K562 (cell line): ENCODE data around the gene CCDC187.

Experiments
- ESRRA ChIP-seq: fragments of 450-650 bp; IDR thresholded peaks from 2 replicates; pipeline ENCODE4 v1.6.1; 2014; ENCODE audit warnings: low read depth, mild to moderate bottlenecking, moderate library complexity, borderline replicate concordance
- GMEB1 ChIP-seq: fragments of 250-450 bp; sonication (Bioruptor Pico); IDR thresholded peaks from 2 replicates; pipeline ENCODE4 v1.4.0; 2020; ENCODE audit warnings: mild to moderate bottlenecking
- POLR2AphosphoS5 ChIP-seq: IDR thresholded peaks from 2 replicates; pipeline ENCODE4 v1.6.1; 2011; ENCODE audit warnings: mild to moderate bottlenecking, low read depth, low read length, moderate library complexity; ENCODE audit not compliant: control insufficient read depth, insufficient read depth
- TF ChIP-seq, protein P1 (sequence below), 3 experiments: IDR thresholded peaks in 2 of 3; conservative IDR thresholded peaks in 1 of 3; 2 replicates each; pipeline ENCODE4 v1.5.1; 2011 to 2012; ENCODE audit warnings: low read length in 3 of 3, mild to moderate bottlenecking in 3 of 3, control low read depth in 2 of 3, improper control_type of control experiment in 1 of 3, inconsistent platforms in 1 of 3, low read depth in 1 of 3, mixed read lengths in 1 of 3, moderate library complexity in 1 of 3; ENCODE audit not compliant: insufficient read depth in 2 of 3

DNA sequence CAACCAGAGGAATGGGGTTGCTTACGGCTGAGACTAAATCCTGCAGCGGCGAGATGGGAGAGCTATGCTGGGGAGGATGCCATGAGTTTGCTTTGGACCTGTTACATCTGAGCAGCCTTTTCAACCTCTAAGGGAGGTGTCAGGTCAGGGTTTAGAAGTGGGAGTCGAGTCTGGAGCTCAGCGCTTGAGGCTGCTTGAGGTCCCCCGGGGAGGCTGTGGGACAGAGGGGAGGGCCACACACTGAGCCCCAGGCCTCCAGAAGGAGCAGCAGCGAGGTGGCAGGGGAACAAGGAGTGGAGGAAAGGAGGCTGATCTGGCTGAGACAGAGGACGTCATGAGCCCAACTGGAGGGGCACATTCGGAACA, 56.4 kb downstream of the CCDC187 start:
- TF ChIP-seq POLR2AphosphoS5 (no peak), GMEB1 (CRISPR knock-in tag) (no peak), ESRRA (no peak)
- TF ChIP-seq, protein P1, sequence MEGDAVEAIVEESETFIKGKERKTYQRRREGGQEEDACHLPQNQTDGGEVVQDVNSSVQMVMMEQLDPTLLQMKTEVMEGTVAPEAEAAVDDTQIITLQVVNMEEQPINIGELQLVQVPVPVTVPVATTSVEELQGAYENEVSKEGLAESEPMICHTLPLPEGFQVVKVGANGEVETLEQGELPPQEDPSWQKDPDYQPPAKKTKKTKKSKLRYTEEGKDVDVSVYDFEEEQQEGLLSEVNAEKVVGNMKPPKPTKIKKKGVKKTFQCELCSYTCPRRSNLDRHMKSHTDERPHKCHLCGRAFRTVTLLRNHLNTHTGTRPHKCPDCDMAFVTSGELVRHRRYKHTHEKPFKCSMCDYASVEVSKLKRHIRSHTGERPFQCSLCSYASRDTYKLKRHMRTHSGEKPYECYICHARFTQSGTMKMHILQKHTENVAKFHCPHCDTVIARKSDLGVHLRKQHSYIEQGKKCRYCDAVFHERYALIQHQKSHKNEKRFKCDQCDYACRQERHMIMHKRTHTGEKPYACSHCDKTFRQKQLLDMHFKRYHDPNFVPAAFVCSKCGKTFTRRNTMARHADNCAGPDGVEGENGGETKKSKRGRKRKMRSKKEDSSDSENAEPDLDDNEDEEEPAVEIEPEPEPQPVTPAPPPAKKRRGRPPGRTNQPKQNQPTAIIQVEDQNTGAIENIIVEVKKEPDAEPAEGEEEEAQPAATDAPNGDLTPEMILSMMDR (IDR thresholded peaks at IDR 0.05 in 2 of 3, conservative IDR thresholded peaks at IDR 0.05 in 1 of 3; ENCODE audit: insufficient read depth in 2 of 3, low read depth in 1 of 3, low read length in 3 of 3): no peak
